ENCODE measurements around the gene HLCS. TPM values are rescaled to one million over a fixed set of nuclear protein-coding genes. Genes with fewer than 3 reads are reported as not detected.

HLCS gene
- total and polyA plus RNA-seq, 10 of the 15 experiments (the other 5 are each of a cell fraction or from before 2014, with no cell fraction given): 1.5 to 12.7 (median 9.6) TPM

DNA sequence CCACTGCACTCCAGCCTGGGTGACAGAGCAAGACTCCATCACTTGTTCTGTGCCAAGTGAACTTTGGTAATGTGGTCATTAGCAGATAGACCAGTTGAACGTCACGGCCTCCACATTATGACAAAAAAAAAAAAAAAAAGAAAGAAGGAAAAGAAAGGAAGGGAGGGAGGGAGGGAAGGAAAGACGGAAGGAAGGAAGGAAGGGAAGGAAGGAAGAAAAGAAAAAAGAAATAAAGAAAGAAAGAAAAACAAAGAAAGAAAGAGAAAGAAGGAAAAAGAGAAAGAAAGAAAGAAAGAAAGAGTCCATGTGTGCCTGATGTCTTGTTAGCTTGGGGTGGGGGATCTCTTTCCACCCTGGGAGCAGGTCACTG is 222.3 kb downstream of the HLCS start:
- RAD21 ChIA-PET (ENCODE audit: unreplicated experiment): no interaction called here
- no peaks in the 10 kb centered on the region for H3K9me3 ChIP-seq (replicated peaks; ENCODE audit: control insufficient read depth, insufficient read depth, low read length)
- TF ChIP-seq YY1 (IDR thresholded peaks at IDR 0.05; ENCODE audit: low read depth, low read length) (no peak), BACH1 (IDR thresholded peaks at IDR 0.05; ENCODE audit: borderline replicate concordance) (no peak), TCF7 (IDR thresholded peaks at IDR 0.05; ENCODE audit: borderline replicate concordance) (no peak), RB1 (IDR thresholded peaks at IDR 0.05; ENCODE audit: borderline replicate concordance) (no peak), MEF2B (IDR thresholded peaks at IDR 0.05; ENCODE audit: partially characterized antibody, poor library complexity, severe bottlenecking) (no peak), ZZZ3 (IDR thresholded peaks at IDR 0.05; ENCODE audit: control insufficient read depth, insufficient read length, low read depth) (no peak), ATF7 (IDR thresholded peaks at IDR 0.05; ENCODE audit: low read depth) (no peak), POU2F2 (IDR thresholded peaks at IDR 0.05; ENCODE audit: borderline replicate concordance, low read depth, low read length) (no peak), ZNF622 (IDR thresholded peaks at IDR 0.05) (no peak)
- TF ChIP-seq, protein P1, sequence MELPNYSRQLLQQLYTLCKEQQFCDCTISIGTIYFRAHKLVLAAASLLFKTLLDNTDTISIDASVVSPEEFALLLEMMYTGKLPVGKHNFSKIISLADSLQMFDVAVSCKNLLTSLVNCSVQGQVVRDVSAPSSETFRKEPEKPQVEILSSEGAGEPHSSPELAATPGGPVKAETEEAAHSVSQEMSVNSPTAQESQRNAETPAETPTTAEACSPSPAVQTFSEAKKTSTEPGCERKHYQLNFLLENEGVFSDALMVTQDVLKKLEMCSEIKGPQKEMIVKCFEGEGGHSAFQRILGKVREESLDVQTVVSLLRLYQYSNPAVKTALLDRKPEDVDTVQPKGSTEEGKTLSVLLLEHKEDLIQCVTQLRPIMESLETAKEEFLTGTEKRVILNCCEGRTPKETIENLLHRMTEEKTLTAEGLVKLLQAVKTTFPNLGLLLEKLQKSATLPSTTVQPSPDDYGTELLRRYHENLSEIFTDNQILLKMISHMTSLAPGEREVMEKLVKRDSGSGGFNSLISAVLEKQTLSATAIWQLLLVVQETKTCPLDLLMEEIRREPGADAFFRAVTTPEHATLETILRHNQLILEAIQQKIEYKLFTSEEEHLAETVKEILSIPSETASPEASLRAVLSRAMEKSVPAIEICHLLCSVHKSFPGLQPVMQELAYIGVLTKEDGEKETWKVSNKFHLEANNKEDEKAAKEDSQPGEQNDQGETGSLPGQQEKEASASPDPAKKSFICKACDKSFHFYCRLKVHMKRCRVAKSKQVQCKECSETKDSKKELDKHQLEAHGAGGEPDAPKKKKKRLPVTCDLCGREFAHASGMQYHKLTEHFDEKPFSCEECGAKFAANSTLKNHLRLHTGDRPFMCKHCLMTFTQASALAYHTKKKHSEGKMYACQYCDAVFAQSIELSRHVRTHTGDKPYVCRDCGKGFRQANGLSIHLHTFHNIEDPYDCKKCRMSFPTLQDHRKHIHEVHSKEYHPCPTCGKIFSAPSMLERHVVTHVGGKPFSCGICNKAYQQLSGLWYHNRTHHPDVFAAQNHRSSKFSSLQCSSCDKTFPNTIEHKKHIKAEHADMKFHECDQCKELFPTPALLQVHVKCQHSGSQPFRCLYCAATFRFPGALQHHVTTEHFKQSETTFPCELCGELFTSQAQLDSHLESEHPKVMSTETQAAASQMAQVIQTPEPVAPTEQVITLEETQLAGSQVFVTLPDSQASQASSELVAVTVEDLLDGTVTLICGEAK (IDR thresholded peaks at IDR 0.05; ENCODE audit: borderline replicate concordance): no peak
- H4K20me1 ChIP-seq (ENCODE audit: control insufficient read depth, insufficient read depth): no peaks in the 10 kb centered on the region
- no peak overlapping the region for H3K4me2 ChIP-seq (ENCODE audit: control insufficient read depth, insufficient read depth)
- CTCF ChIA-PET: no interaction called here
- POLR2A ChIA-PET: no interaction called here
- BruUV-seq (replicated peaks): no TSS peak
- intact Hi-C loops (cut with micrococcal nuclease; ENCODE audit: unreplicated experiment): no loop called here
- FAIRE-seq (no peak), DNase-seq (ENCODE audit: low read depth, low spot score) (no peak), ATAC-seq (no peak)
- no peak overlapping the region for H3K27ac ChIP-seq (ENCODE audit: control insufficient read depth, insufficient read depth)
- H3K4me1 ChIP-seq (ENCODE audit: control insufficient read depth, insufficient read depth, low read length): no peaks in the 10 kb centered on the region
- in situ Hi-C loops (cut with MboI): no loop called here
- SMC1A ChIA-PET (ENCODE audit: uncharacterized antibody, unreplicated experiment): no interaction called here
- WGBS (ENCODE audit: insufficient coverage, insufficient replicate concordance, low lambda C conversion rate, missing lambda C conversion rate): no CpG with 5 or more reads among the region's 3 CpGs
- no peak overlapping the region for H2AFZ ChIP-seq (ENCODE audit: control insufficient read depth, low read depth, low read length)
- no peak overlapping the region for H3K9ac ChIP-seq (ENCODE audit: control insufficient read depth, insufficient read depth, low read length)
- peaks cover 7 to 13% of the 10 kb centered on the region in 2 experiments for H3K27me3 ChIP-seq (replicated peaks in 1 of 2; ENCODE audit: control insufficient read depth in 2 of 2, insufficient read depth in 2 of 2, low read length in 1 of 2)
- H3K4me3 ChIP-seq: no peak overlapping the region
- no peaks in the 10 kb centered on the region for H3K36me3 ChIP-seq (ENCODE audit: control insufficient read depth in 2 of 2, insufficient read depth in 2 of 2, low read length in 1 of 2)
- no peaks in the 10 kb centered on the region for H3K79me2 ChIP-seq (ENCODE audit: control insufficient read depth, insufficient read depth, low read length)

All from GM12878 (cell line).